Neural cell (in vitro differentiated cells): ENCODE results near the gene TENM3. TPM values are rescaled to one million over a fixed set of nuclear protein-coding genes. Genes with fewer than 3 reads are reported as not detected.

Experiments
- H2AFZ ChIP-seq: fragments of 200-600, 300-800 bp; sonication (generic), shearing (Covaris generic); 2 replicates; pipeline ENCODE4 v1.6.0; 2014; ENCODE audit warnings: low read depth, mild to moderate bottlenecking, antibody characterized with exemption, low read length, moderate library complexity
- H3F3A ChIP-seq: fragments of 200-600 bp; shearing (Covaris generic); 2 replicates; pipeline ENCODE4 v1.6.1; 2016; ENCODE audit warnings: mild to moderate bottlenecking, moderate library complexity, mixed read lengths, antibody characterized with exemption, low read length; ENCODE audit not compliant: insufficient read depth, poor library complexity, severe bottlenecking
- H3K27ac ChIP-seq: fragments of 200-600, 300-800 bp; sonication (generic), shearing (Covaris generic); 2 replicates; pipeline ENCODE4 v1.5.1; 2014; ENCODE audit warnings: mild to moderate bottlenecking, low read length, moderate library complexity
- H3K27me3 ChIP-seq: fragments of 300-800, 200-600 bp; sonication (generic), shearing (Covaris generic); 2 replicates; pipeline ENCODE4 v1.6.0; 2014; ENCODE audit warnings: mild to moderate bottlenecking, low read depth, low read length, moderate library complexity; ENCODE audit not compliant: insufficient read depth
- H3K36me3 ChIP-seq: fragments of 300-800, 200-600 bp; sonication (generic), shearing (Covaris generic); 2 replicates; pipeline ENCODE4 v1.5.1; 2014; ENCODE audit warnings: mild to moderate bottlenecking, antibody characterized with exemption, low read length, moderate library complexity; ENCODE audit not compliant: insufficient read depth
- H3K4me2 ChIP-seq: fragments of 300-800, 200-600 bp; sonication (generic), shearing (Covaris generic); 2 replicates; pipeline ENCODE4 v1.6.0; 2014; ENCODE audit warnings: mild to moderate bottlenecking, low read length
- H3K4me3 ChIP-seq: fragments of 300-800, 200-600 bp; sonication (generic), shearing (Covaris generic); 2 replicates; pipeline ENCODE4 v1.5.1; 2014; ENCODE audit warnings: mild to moderate bottlenecking, low read length, moderate library complexity
- H3K79me2 ChIP-seq: fragments of 200-600 bp; shearing (Covaris generic); replicated peaks from 2 replicates; pipeline ENCODE4 v1.6.0; 2014; ENCODE audit warnings: mild to moderate bottlenecking, low read length, moderate library complexity; ENCODE audit not compliant: insufficient read depth
- H3K9ac ChIP-seq: fragments of 300-800, 200-600 bp; sonication (generic), shearing (Covaris generic); 2 replicates; pipeline ENCODE4 v1.6.1; 2016; ENCODE audit warnings: mild to moderate bottlenecking, low read length, mixed read lengths
- H3K9me2 ChIP-seq: fragments of 200-600 bp; shearing (Covaris generic); 2 replicates; pipeline ENCODE4 v1.6.1; 2016; ENCODE audit warnings: mild to moderate bottlenecking, low read length, mixed read lengths; ENCODE audit not compliant: insufficient read depth
- H3K9me3 ChIP-seq: fragments of 200-600, 300-800 bp; sonication (generic), shearing (Covaris generic); 2 replicates; pipeline ENCODE4 v1.6.1; 2016; ENCODE audit warnings: mild to moderate bottlenecking, mixed run types, low read length, moderate library complexity, mixed read lengths
- H4K20me1 ChIP-seq: fragments of 200-600 bp; shearing (Covaris generic); 2 replicates; pipeline ENCODE4 v1.6.1; 2016; ENCODE audit warnings: mild to moderate bottlenecking, mixed run types; ENCODE audit not compliant: insufficient read depth
- EZH2 ChIP-seq: fragments of 200-600, 300-800 bp; shearing (Covaris generic), sonication (generic); IDR thresholded peaks from 2 replicates; pipeline ENCODE4 v1.6.1; 2014; ENCODE audit warnings: antibody characterized with exemption, low read length, borderline replicate concordance, mild to moderate bottlenecking; ENCODE audit not compliant: insufficient read depth, poor library complexity, severe bottlenecking
- MXI1 ChIP-seq: fragments of 450-650 bp; conservative IDR thresholded peaks from 2 replicates; pipeline ENCODE4 v1.6.1; 2014; ENCODE audit warnings: antibody characterized with exemption, mild to moderate bottlenecking; ENCODE audit not compliant: poor library complexity, severe bottlenecking
- POLR2AphosphoS5 ChIP-seq: IDR thresholded peaks from 2 replicates; pipeline ENCODE4 v1.6.1; 2012
- RAD21 ChIP-seq: fragments of 450-650 bp; conservative IDR thresholded peaks from 2 replicates; pipeline ENCODE4 v1.6.1; 2014; ENCODE audit warnings: antibody characterized with exemption, mild to moderate bottlenecking, moderate library complexity
- TAF1 ChIP-seq: IDR thresholded peaks from 2 replicates; pipeline ENCODE4 v1.6.1; 2012; ENCODE audit warnings: low read depth
- polyA plus RNA-seq: library from polyadenylated mRNA; depleted of rRNA; stranded (reverse); fragments of >200 nt; gene quantifications from 2 replicates; pipeline ENCODE4 v1.2.3, GENCODE V29; 2014
- TF ChIP-seq, protein P1 (sequence below): IDR thresholded peaks from 2 replicates; pipeline ENCODE4 v1.6.1; 2012; ENCODE audit warnings: borderline replicate concordance
- TF ChIP-seq, protein P2 (sequence below): fragments of 450-650 bp; IDR thresholded peaks from 2 replicates; pipeline ENCODE4 v1.5.1; 2014; ENCODE audit warnings: antibody characterized with exemption, mild to moderate bottlenecking, moderate library complexity; ENCODE audit not compliant: poor library complexity, severe bottlenecking

The TENM3 gene
- polyA plus RNA-seq, 1 donor from 2014 or later = 7.3 TPM

- TF ChIP-seq RAD21 = no peak
- TF ChIP-seq, protein P1, sequence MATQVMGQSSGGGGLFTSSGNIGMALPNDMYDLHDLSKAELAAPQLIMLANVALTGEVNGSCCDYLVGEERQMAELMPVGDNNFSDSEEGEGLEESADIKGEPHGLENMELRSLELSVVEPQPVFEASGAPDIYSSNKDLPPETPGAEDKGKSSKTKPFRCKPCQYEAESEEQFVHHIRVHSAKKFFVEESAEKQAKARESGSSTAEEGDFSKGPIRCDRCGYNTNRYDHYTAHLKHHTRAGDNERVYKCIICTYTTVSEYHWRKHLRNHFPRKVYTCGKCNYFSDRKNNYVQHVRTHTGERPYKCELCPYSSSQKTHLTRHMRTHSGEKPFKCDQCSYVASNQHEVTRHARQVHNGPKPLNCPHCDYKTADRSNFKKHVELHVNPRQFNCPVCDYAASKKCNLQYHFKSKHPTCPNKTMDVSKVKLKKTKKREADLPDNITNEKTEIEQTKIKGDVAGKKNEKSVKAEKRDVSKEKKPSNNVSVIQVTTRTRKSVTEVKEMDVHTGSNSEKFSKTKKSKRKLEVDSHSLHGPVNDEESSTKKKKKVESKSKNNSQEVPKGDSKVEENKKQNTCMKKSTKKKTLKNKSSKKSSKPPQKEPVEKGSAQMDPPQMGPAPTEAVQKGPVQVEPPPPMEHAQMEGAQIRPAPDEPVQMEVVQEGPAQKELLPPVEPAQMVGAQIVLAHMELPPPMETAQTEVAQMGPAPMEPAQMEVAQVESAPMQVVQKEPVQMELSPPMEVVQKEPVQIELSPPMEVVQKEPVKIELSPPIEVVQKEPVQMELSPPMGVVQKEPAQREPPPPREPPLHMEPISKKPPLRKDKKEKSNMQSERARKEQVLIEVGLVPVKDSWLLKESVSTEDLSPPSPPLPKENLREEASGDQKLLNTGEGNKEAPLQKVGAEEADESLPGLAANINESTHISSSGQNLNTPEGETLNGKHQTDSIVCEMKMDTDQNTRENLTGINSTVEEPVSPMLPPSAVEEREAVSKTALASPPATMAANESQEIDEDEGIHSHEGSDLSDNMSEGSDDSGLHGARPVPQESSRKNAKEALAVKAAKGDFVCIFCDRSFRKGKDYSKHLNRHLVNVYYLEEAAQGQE = no peak
- TF ChIP-seq, protein P2, sequence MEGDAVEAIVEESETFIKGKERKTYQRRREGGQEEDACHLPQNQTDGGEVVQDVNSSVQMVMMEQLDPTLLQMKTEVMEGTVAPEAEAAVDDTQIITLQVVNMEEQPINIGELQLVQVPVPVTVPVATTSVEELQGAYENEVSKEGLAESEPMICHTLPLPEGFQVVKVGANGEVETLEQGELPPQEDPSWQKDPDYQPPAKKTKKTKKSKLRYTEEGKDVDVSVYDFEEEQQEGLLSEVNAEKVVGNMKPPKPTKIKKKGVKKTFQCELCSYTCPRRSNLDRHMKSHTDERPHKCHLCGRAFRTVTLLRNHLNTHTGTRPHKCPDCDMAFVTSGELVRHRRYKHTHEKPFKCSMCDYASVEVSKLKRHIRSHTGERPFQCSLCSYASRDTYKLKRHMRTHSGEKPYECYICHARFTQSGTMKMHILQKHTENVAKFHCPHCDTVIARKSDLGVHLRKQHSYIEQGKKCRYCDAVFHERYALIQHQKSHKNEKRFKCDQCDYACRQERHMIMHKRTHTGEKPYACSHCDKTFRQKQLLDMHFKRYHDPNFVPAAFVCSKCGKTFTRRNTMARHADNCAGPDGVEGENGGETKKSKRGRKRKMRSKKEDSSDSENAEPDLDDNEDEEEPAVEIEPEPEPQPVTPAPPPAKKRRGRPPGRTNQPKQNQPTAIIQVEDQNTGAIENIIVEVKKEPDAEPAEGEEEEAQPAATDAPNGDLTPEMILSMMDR = no peak
Measured at GRCh38 chr4:182391111-182391684, 148.0 kb downstream of the TENM3 start.

GRCh38 chr4:182394181-182394580 is 151.0 kb downstream of the TENM3 start:
- Histone ChIP-seq H3K27ac (no peak overlapping the region), H3K9me3 (no peaks in the 10 kb centered on the region), H2AFZ (no peak overlapping the region), H3F3A (no peaks in the 10 kb centered on the region), H3K36me3 (no peaks in the 10 kb centered on the region), H3K4me3 (no peak overlapping the region), H3K27me3 (no peaks in the 10 kb centered on the region), H4K20me1 (no peaks in the 10 kb centered on the region), H3K9me2 (no peaks in the 10 kb centered on the region), H3K9ac (no peak overlapping the region), H3K79me2 (no peaks in the 10 kb centered on the region), H3K4me2 (no peak overlapping the region)
- TF ChIP-seq RAD21 (no peak), POLR2AphosphoS5 (no peak), MXI1 (no peak), TAF1 (no peak)

More at GRCh38 chr4:182391111-182391684, 148.0 kb downstream of the TENM3 start:
- Histone ChIP-seq H3K9ac (no peak overlapping the region), H3K79me2 (no peaks in the 10 kb centered on the region), H3K36me3 (no peaks in the 10 kb centered on the region), H3K27me3 (no peaks in the 10 kb centered on the region), H4K20me1 (no peaks in the 10 kb centered on the region), H2AFZ (no peak overlapping the region), H3F3A (no peaks in the 10 kb centered on the region), H3K9me2 (no peaks in the 10 kb centered on the region), H3K4me2 (no peak overlapping the region), H3K27ac (no peak overlapping the region), H3K4me3 (no peak overlapping the region), H3K9me3 (no peaks in the 10 kb centered on the region)

GRCh38 chr4:182400081-182400480 is 156.9 kb downstream of the TENM3 start:
- no peaks in the 10 kb centered on the region for H3F3A ChIP-seq
- H3K27me3 ChIP-seq = no peaks in the 10 kb centered on the region
- H3K4me3 ChIP-seq = no peak overlapping the region
- H3K9me3 ChIP-seq = no peaks in the 10 kb centered on the region
- no peaks in the 10 kb centered on the region for H4K20me1 ChIP-seq
- H2AFZ ChIP-seq = no peak overlapping the region
- no peak overlapping the region for H3K27ac ChIP-seq
- H3K9ac ChIP-seq = no peak overlapping the region
- no peaks in the 10 kb centered on the region for H3K36me3 ChIP-seq
- TF ChIP-seq POLR2AphosphoS5 = no peak
- no peak for TF ChIP-seq EZH2
- H3K79me2 ChIP-seq = no peaks in the 10 kb centered on the region
- H3K4me2 ChIP-seq = no peak overlapping the region
- no peaks in the 10 kb centered on the region for H3K9me2 ChIP-seq
